Activated CD4-positive, alpha-beta T cell treated with anti-CD3 and anti-CD28 coated beads, Interleukin-2, amount 10 ng/mL, durations not matched to agents 7 days and 5 days (primary cell): ENCODE results near the gene IPMK. TPM values are rescaled to one million over a fixed set of nuclear protein-coding genes. Genes with fewer than 3 reads are reported as not detected.
A peak's percentile ranks its signal among the peaks of the same experiment; 100 is the strongest.
"Not testable (repeated sequence)": the region's sequence is repeated elsewhere in the genome, so short reads cannot be mapped to it uniquely, and the experiment has no call there.

Experiments used
- CTCF ChIA-PET: fragments of 350-600 bp; sonication (Branson Sonifier 250); formaldehyde crosslinking; loops from one replicate; lab custom pipeline; 2021; ENCODE audit warnings: antibody characterized with exemption; lab: Charles Lee
- POLR2A ChIA-PET: fragments of 350-600 bp; sonication (Branson Sonifier 250); formaldehyde crosslinking; loops from one replicate; lab custom pipeline; 2021; ENCODE audit warnings: antibody characterized with exemption; lab: Charles Lee
- DNase-seq: peaks from one replicate; pipeline ENCODE4 v3.0.0-alpha.2; 2020
- H3K27ac Mint-ChIP-seq: one replicate; pipeline ENCODE4 v1.8.0; 2021; ENCODE audit warnings: mild to moderate bottlenecking, moderate library complexity, mixed read lengths
- H3K27me3 Mint-ChIP-seq: one replicate; pipeline ENCODE4 v1.8.0; 2021; ENCODE audit warnings: mixed read lengths
- H3K36me3 Mint-ChIP-seq: one replicate; pipeline ENCODE4 v1.8.0; 2021; ENCODE audit warnings: low read depth, mixed read lengths
- H3K4me1 Mint-ChIP-seq: one replicate; pipeline ENCODE4 v1.8.0; 2021; ENCODE audit warnings: mixed read lengths
- H3K4me3 Mint-ChIP-seq: one replicate; pipeline ENCODE4 v1.8.0; 2021; ENCODE audit warnings: mild to moderate bottlenecking, moderate library complexity, mixed read lengths
- H3K9me3 Mint-ChIP-seq: one replicate; pipeline ENCODE4 v1.8.0; 2021; ENCODE audit warnings: mixed read lengths
- total RNA-seq, 2 experiments: library from RNA; stranded (reverse); gene quantifications; one replicate each; pipeline ENCODE4 v1.2.3, GENCODE V29; 2021

The IPMK gene
- total RNA-seq, 2 experiments from 2014 or later: 4.8 to 5.7 TPM

DNA sequence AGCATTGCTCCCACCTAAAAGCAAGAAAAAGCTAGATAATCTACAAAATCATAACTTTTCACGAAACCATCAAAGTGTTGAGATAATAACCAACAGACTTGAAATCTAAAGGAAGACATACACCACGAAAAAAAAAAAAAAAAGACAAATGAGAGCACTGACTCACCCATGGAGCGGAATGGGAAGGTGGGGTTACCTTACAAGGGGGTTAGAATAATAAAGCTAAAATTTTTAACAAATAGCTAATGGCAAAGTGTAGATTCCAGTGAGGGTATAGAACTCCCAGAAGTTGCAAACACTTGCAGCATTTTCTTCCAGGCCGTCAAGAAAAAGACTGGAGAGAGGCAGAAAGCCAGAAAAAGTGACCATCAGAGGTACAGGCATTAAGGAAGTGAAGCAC is 27.2 kb downstream of the IPMK start:
- Mint-ChIP-seq H3K27ac (no peak overlapping the region), H3K4me1 (peaks cover 13% of the 10 kb centered on the region), H3K27me3 (no peaks in the 10 kb centered on the region), H3K36me3 (peaks cover 31% of the 10 kb centered on the region), H3K4me3 (no peak overlapping the region), H3K9me3 (peaks cover 3% of the 10 kb centered on the region)
- ChIA-PET POLR2A (no interaction called here), CTCF (interaction anchor here (1.0 to 1.2 kb wide), 3 partner anchors 10 to 22 kb away, joined by 3 read pairs; no protein-coding TSS in a partner anchor)
- no peak for DNase-seq

DNA sequence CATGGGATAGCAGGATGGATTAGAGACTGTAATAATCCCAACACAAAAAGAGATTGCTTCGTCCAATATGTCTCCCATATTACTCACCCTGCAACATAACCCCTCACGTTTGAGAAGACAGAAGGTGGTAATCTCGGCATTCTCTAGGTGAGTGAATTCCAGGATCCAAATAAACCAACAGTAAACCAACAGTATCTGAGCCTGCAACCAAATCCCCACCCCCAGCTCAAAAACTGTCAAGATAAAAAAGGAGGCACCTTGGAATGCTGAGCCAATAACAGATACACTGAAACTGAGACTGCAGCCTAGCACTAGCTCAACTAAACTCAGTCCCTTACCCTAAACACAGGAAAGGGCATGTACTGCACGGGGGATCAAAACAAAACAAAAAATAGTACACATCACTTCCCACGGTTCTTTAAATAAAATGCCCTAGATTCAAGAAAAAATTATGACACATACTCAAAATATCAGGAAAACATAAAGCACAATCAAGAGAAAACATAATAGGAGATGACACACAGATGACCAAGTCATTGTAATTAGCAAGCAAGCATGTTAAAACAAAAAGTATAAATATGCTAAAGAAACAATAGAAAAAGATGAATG is 28.0 kb downstream of the IPMK start:
- Mint-ChIP-seq H3K27me3 (no peaks in the 10 kb centered on the region), H3K36me3 (peaks cover 39% of the 10 kb centered on the region), H3K4me3 (no peak overlapping the region), H3K9me3 (no peaks in the 10 kb centered on the region), H3K4me1 (peaks cover 13% of the 10 kb centered on the region), H3K27ac (no peak overlapping the region)
- DNase-seq: no peak
- ChIA-PET CTCF (interaction anchor here (1.1 kb wide), 1 partner anchor 10 kb away, joined by 3 read pairs; no protein-coding TSS in a partner anchor), POLR2A (no interaction called here)

DNA sequence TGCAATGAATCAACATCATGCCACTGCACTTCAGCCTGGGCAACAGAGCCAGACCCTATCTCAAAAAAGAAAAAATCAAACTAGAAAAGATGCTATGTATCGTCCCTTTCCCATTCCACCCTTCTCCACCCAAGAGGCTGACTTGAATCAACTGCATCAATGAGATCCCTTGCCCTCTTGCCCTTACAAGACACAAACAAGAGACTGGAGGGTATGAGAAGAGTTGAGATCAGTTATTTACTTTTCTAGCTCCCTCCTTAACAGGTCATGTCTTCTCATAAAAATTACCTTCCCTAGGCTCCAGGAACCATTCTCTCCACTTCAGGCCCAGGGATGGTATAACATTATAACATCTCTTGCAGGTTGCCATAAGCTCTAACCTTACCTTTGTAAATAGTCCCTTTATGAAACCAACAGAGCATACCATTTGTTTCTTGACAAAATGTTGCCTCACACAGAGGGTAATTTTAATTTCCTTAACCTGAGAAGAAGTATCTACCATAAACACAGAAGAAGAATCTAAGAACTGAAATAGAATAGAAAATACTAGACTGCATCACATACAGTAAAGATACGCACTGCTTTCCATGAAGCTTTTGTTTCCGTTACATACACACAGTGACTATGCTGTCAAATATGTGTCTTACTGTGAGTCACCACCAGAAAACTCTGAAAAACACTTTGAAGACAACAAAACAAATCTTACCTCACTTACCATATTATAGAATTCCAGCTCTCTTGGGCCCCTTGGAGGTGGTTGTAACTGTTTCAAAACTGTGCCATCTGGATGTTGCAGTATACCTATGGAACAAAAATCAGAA is 30.5 kb downstream of the IPMK start:
- peaks cover 54% of the 10 kb centered on the region for H3K36me3 Mint-ChIP-seq

DNA sequence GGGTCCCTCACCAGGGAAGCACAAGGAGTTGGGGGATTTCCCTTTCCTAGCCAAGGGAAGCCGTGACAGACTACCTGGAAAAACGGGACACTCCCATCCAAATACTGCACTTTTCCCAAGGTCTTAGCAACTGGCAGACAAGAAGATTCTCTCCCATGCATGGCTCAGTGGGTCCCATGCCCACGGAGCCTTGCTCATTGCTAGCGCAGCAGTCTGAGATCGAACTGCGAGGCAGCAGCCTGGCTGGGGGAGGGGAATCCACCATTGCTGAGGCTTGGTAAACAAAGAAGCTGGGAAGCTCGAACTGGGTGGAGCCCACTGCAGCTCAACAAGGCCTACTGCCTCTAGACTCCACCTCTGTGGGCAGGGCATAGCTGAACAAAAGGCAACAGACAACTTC is 37.8 kb downstream of the IPMK start:
- H3K4me1 Mint-ChIP-seq, H3K4me3 Mint-ChIP-seq, POLR2A ChIA-PET, H3K9me3 Mint-ChIP-seq, H3K27ac Mint-ChIP-seq, H3K27me3 Mint-ChIP-seq, DNase-seq: not testable (repeated sequence)
- CTCF ChIA-PET: interaction anchor here (0.7 to 1.3 kb wide), 2 partner anchors 11 to 33 kb away, joined by 3 read pairs; no protein-coding TSS in a partner anchor
- H3K36me3 Mint-ChIP-seq: peaks cover 59% of the 10 kb centered on the region

More for the DNA sequence above, 30.5 kb downstream of the IPMK start:
- Mint-ChIP-seq H3K27me3 (no peaks in the 10 kb centered on the region), H3K4me1 (peaks cover 13% of the 10 kb centered on the region), H3K9me3 (no peaks in the 10 kb centered on the region), H3K27ac (no peak overlapping the region), H3K4me3 (no peak overlapping the region)
- no peak for DNase-seq
- POLR2A ChIA-PET: no interaction called here
- CTCF ChIA-PET: interaction anchor here (1.1 to 1.6 kb wide), 2 partner anchors 9 to 21 kb away, joined by 4 read pairs; no protein-coding TSS in a partner anchor

DNA sequence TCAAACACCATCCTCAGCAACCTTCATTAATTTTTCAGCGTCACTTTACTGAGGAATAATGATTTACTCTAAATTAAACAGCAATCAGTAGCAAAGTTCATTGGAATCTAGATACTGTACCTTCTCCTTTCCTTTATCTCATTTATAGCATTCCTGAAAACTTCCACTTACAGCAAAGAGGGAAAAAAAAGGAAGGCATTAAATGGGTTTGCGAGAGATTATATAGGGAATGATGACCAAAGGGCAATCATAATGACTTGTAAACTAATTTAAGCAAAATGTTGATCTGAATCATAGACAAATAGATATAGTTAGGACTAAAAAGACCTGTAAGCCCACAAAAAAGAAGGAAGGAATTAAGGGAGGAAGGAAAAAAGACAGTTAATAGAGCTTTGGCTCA is 42.0 kb downstream of the IPMK start:
- Mint-ChIP-seq H3K4me1 (no peaks in the 10 kb centered on the region), H3K27ac (no peak overlapping the region), H3K27me3 (no peaks in the 10 kb centered on the region), H3K36me3 (peaks cover 27% of the 10 kb centered on the region), H3K9me3 (no peaks in the 10 kb centered on the region), H3K4me3 (no peak overlapping the region)
- DNase-seq: no peak
- CTCF ChIA-PET: no interaction called here
- POLR2A ChIA-PET: no interaction called here

DNA sequence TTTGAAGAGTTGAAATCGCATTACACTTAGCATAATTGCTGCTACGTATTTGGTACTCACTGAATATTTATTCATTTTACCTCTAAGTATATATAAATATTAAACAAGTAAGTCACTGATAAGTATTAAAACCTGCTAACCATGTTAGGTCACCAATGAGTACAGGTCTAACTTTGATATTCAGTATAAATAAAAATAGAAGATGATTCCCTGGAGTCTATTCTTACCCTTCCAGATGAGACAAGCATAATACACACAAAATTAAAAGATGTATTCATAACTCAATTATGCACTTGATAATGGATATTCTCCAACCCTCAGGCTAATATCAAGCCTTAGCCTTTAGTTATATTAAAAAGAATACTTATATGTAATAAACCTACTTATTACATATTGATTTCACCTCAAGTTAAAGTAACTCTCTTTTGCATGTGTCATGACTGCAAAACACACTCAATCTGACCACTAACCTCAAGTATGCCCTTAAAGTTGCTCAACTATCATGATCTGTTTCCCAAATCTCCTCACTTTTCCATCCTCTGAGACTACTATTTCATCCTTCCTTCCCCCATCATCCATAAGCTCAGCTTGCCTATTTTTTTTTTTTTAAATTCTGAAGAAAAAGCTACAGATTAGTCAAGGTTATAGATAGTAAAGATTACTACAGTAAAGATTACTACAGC is 46.8 kb downstream of the IPMK start:
- Mint-ChIP-seq H3K36me3 (peaks cover 13% of the 10 kb centered on the region), H3K9me3 (no peaks in the 10 kb centered on the region), H3K27me3 (no peaks in the 10 kb centered on the region), H3K4me3 (no peak overlapping the region), H3K27ac (no peak overlapping the region), H3K4me1 (no peaks in the 10 kb centered on the region)
- CTCF ChIA-PET: no interaction called here
- POLR2A ChIA-PET: no interaction called here
- DNase-seq: no peak

DNA sequence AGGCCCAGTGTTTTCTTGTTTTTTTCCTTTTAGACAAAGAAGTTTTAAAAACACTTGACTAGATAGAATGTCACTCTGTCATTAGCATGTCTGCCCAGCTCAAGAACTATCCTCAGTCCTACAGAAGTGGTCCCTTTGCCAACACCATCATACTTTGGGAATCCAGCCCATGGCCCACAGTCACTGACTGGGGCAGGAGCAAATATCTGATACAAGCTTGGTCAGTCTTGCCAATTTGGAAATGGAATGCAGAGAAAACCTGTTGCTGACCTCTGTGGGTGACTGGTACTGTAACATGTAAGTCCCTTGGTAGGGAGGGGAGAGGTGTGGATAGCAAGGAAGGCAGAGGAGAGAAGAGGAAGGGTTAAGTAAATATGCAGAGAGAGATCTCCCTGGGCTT is 47.8 kb downstream of the IPMK start:
- Mint-ChIP-seq H3K9me3 (no peaks in the 10 kb centered on the region), H3K36me3 (peaks cover 7% of the 10 kb centered on the region), H3K27me3 (no peaks in the 10 kb centered on the region), H3K27ac (no peak overlapping the region), H3K4me3 (no peak overlapping the region), H3K4me1 (peaks cover 2% of the 10 kb centered on the region)
- ChIA-PET CTCF (no interaction called here), POLR2A (no interaction called here)
- DNase-seq: no peak

DNA sequence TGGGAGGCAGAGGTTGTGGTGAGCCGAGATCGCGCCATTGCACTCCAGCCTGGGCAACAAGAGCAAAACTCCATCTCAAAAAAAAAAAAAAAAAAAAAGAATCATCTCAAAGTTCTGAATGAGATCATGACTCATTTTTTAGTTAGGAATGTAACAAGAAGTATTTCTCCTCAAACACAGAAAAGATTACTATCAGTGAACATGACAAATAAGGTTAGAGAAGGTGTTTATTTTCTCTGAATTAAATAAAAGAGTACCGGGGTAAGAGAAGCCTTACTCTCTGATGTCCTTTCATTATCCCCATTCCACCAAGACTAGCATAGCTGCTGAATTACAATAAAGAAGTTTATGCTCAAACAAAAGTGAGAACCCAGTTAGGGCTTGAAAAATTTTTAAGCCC is 50.1 kb downstream of the IPMK start:
- DNase-seq: no peak
- Mint-ChIP-seq H3K4me1 (peaks cover 15% of the 10 kb centered on the region), H3K36me3 (peaks cover 16% of the 10 kb centered on the region), H3K27ac (no peak overlapping the region), H3K9me3 (no peaks in the 10 kb centered on the region), H3K4me3 (no peak overlapping the region), H3K27me3 (no peaks in the 10 kb centered on the region)
- POLR2A ChIA-PET: no interaction called here
- CTCF ChIA-PET: no interaction called here

DNA sequence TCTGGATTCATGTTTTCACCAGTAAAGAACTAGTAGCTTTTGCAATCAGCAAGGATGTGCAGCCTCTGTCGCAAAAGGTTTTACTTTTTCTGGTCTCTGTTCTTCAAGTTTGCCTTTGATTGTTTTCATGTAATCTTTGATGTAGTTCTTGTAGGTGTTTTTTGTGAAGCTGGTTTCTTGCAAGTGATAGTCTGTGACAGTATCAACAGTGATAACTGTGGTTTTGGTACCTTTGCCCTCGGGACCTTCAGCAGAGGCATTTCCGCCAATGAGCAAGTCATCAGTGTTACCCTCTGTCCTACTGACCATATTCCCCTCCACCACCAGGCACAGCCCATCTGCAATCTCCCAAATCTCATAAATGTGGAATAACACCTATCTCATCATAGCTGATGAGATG is 55.1 kb downstream of the IPMK start:
- Mint-ChIP-seq H3K27ac (peak overlapping the region; percentile 6), H3K27me3 (no peaks in the 10 kb centered on the region), H3K36me3 (peaks cover 34% of the 10 kb centered on the region), H3K4me1 (peaks cover 19% of the 10 kb centered on the region), H3K4me3 (no peak overlapping the region), H3K9me3 (no peaks in the 10 kb centered on the region)
- DNase-seq: no peak
- ChIA-PET CTCF (interaction anchor here (1.1 kb wide), 1 partner anchor 11 kb away, joined by 3 read pairs; no protein-coding TSS in a partner anchor), POLR2A (no interaction called here)

DNA sequence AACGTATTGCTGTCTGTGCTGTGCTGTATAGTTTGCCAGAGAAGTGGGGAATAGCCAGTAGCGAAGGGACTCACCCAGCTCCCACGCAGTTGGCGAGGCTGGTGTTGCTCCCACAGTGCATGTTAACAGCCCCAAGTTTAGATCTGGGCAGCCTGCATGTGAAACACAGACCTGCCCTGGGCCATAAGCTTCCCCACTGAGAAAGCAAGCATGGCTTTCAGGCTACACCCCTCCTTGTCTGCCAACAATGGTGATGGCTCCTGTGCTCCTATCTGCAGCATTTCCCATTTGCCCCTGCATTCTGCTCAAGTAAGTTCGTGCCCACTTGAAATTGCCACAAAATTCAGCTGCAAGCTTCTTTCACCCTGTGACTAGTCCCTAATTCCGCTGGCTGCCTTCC is 57.5 kb downstream of the IPMK start:
- no peak for DNase-seq
- H3K27ac Mint-ChIP-seq: no peak overlapping the region
- no peak overlapping the region for H3K4me3 Mint-ChIP-seq
- peaks cover 19% of the 10 kb centered on the region for H3K4me1 Mint-ChIP-seq
- H3K9me3 Mint-ChIP-seq: no peaks in the 10 kb centered on the region
- ChIA-PET POLR2A (no interaction called here), CTCF (interaction anchor here (1.0 kb wide), 1 partner anchor 80 kb away, joined by 3 read pairs; no protein-coding TSS in a partner anchor)
- no peaks in the 10 kb centered on the region for H3K27me3 Mint-ChIP-seq
- peaks cover 31% of the 10 kb centered on the region for H3K36me3 Mint-ChIP-seq

DNA sequence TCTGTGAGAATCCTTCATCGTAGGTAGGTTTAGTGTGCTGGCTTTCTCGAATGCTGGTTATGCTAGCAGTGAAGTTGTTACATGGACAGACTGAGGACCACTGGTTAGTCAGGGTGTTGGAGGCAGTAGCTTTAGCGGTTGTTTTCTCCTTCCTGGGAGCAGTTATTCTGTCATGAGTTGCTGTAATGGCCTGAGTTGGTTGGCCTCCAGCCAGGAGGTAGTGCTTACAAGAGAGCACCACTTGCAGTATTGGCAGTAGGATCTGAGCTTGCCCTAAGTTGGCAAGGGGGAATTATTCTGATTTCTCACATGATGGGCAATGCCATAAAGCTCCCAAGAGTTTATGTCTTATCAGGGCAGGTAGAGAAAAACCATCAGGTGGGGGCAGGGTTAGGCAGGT is 58.0 kb downstream of the IPMK start:
- no peaks in the 10 kb centered on the region for H3K9me3 Mint-ChIP-seq
- no peak overlapping the region for H3K4me3 Mint-ChIP-seq
- DNase-seq: no peak
- peaks cover 31% of the 10 kb centered on the region for H3K36me3 Mint-ChIP-seq
- H3K27me3 Mint-ChIP-seq: no peaks in the 10 kb centered on the region
- H3K27ac Mint-ChIP-seq: no peak overlapping the region
- ChIA-PET CTCF (interaction anchor here (1.0 kb wide), 1 partner anchor 80 kb away, joined by 3 read pairs; no protein-coding TSS in a partner anchor), POLR2A (no interaction called here)
- peaks cover 15% of the 10 kb centered on the region for H3K4me1 Mint-ChIP-seq

DNA sequence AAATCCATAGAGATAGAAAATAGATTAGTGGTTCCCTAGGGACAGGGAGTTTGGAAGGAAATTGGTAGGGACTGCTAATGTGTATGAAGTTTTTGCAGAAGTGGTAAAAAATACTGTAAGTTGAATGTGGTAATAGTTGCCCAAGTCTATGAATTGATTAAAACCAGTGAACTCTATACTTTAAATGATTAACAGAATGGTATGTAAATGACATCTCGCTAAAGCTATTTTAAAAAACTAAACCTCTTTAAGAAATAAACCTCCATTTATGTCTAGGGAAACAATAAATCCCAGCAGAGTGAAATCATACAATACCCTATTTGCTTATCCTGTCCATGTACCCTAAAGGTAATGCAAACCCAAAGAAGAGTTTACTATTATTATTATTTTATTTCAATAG is 61.4 kb downstream of the IPMK start:
- POLR2A ChIA-PET: no interaction called here
- CTCF ChIA-PET: no interaction called here
- peaks cover 22% of the 10 kb centered on the region for H3K36me3 Mint-ChIP-seq
- H3K27me3 Mint-ChIP-seq: no peaks in the 10 kb centered on the region
- no peak overlapping the region for H3K4me3 Mint-ChIP-seq
- no peak overlapping the region for H3K27ac Mint-ChIP-seq
- DNase-seq: no peak
- peaks cover 17% of the 10 kb centered on the region for H3K4me1 Mint-ChIP-seq
- H3K9me3 Mint-ChIP-seq: no peaks in the 10 kb centered on the region

DNA sequence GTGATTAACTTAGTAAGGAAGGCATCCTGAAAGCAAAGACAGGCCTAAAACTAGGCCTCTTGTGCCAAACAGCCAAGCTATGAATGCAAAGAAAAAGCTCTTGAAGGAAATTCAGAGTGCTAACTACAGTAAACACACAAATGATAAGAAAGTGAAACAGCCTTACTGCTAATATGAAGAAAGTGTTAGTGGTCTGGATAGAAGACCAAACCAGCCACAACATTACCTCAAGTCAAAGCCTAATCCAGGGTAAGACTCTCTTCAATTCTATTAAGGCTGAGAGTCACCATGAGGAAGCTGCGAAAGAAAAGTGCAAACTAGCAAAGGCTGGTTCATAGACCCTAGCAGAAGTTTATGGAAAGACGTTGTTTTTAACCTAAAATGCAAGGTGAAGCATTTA is 66.0 kb downstream of the IPMK start:
- H3K27ac Mint-ChIP-seq: no peak overlapping the region
- peaks cover 18% of the 10 kb centered on the region for H3K4me1 Mint-ChIP-seq
- H3K9me3 Mint-ChIP-seq: no peaks in the 10 kb centered on the region
- H3K27me3 Mint-ChIP-seq: no peaks in the 10 kb centered on the region
- no peak overlapping the region for H3K4me3 Mint-ChIP-seq
- DNase-seq: no peak
- CTCF ChIA-PET: no interaction called here
- H3K36me3 Mint-ChIP-seq: peaks cover 9% of the 10 kb centered on the region
- POLR2A ChIA-PET: no interaction called here
